Measurements from ENCODE around the gene RXFP2.

DNA sequence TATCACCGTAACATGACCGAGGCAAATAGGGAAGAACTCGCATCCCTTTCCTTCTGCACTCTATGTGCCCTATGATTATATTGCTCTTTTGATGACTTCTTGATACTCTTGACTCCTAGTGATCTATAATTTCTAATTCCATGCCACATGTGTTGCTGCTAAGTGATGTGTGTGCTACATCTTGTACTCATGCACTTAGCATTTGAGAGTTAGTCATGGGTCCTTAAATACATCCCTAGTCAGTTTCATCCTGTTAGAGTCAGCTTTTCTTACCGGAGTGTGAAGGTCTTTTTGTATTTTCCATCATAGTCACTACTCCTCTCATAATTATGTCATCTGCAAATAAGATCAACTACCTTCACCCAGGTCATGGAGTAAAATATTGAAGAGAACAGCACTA, 30.2 kb downstream of the RXFP2 start:
- TF ChIP-seq, protein P1, sequence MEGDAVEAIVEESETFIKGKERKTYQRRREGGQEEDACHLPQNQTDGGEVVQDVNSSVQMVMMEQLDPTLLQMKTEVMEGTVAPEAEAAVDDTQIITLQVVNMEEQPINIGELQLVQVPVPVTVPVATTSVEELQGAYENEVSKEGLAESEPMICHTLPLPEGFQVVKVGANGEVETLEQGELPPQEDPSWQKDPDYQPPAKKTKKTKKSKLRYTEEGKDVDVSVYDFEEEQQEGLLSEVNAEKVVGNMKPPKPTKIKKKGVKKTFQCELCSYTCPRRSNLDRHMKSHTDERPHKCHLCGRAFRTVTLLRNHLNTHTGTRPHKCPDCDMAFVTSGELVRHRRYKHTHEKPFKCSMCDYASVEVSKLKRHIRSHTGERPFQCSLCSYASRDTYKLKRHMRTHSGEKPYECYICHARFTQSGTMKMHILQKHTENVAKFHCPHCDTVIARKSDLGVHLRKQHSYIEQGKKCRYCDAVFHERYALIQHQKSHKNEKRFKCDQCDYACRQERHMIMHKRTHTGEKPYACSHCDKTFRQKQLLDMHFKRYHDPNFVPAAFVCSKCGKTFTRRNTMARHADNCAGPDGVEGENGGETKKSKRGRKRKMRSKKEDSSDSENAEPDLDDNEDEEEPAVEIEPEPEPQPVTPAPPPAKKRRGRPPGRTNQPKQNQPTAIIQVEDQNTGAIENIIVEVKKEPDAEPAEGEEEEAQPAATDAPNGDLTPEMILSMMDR (IDR thresholded peaks at IDR 0.05), result no peak
- TF ChIP-seq POLR2A (IDR thresholded peaks at IDR 0.05), result no peak
